Hematopoietic multipotent progenitor cell treated with erythropoietin and hydrocortisone succinate and interleukin-3 and kit ligand, for 17 days (in vitro differentiated cells): ENCODE results near the gene INSM2.

ENCODE experiments used
- DNase-seq: peaks from one replicate; pipeline ENCODE4 v3.0.0-alpha.2; 2015; ENCODE audit warnings: low spot score

Gene INSM2

DNA sequence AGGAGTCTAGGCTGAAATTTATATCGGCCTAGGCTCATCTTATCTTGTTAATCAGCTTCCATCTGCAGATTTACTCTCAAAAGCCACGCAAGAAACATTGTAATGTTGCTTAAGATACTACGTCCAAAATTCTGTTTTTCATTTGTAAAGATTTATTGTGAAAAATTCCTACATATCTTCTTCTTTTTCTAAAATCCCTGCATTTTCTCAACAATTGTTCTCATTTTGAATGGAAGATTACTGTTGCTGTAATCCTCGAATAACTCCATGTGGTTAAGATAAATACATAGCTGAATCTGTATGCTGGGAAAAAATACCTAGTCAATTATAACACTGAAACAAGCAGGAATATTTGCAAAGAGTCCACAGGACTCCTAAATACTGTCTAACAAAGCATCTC, 15.6 kb downstream of the INSM2 start:
- no peak for DNase-seq

DNA sequence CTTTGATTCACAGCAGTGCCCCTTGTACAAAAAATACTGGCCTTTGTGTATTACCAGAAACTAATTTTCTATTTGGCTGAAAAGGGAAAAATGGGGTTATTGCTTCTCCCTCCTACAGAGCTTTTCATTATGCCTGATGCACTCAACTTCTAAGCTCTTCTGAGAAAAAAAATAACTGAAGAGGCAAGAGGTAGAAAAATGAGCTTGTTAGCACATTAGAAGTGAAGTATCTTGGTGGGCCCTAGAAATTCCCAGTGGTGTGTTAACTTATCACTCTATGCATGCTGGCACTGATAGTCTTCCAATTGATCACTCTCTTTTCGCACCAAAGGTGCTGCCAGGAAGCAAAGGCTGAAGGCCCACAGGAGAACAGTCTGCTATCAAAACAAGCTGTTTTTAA, 17.1 kb downstream of the INSM2 start:
- no peak for DNase-seq

DNA sequence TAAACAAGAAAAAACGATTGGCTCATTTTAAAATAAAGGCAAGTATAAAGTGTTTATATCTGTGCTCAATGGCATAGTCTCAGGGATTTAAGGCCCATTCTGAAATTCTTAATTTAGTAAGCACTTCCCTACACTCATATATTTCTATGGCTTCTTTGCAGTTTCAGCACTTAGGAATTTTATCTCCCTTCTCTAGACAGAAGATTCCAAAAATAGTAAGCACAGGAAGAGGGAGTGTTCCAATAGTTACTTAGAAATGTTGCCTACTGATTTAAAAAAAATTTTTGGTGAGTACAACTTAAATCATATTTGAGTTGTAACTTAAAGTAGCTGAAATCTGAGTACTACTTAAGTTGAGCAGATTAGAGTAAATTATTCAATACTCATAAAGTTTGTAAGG, 19.8 kb downstream of the INSM2 start:
- DNase-seq, result no peak

DNA sequence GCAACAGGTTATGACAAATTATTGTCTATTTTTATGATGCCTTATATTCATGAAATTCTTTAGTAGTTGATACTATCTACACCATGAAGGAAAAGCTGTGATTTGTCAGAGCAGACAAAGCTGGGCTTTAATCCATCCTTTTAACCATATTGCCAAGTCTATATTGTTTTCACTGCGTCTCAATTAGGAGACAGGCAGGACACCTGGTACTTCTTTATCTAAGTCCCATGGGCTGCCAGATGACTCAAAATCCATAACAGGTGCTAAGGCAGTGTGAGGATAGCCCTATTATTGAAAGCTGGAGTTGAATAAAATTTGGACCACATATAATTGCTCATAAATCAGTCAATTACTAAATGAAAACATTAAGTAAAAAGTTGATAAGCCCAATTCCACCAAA, 22.6 kb downstream of the INSM2 start:
- DNase-seq, result no peak

DNA sequence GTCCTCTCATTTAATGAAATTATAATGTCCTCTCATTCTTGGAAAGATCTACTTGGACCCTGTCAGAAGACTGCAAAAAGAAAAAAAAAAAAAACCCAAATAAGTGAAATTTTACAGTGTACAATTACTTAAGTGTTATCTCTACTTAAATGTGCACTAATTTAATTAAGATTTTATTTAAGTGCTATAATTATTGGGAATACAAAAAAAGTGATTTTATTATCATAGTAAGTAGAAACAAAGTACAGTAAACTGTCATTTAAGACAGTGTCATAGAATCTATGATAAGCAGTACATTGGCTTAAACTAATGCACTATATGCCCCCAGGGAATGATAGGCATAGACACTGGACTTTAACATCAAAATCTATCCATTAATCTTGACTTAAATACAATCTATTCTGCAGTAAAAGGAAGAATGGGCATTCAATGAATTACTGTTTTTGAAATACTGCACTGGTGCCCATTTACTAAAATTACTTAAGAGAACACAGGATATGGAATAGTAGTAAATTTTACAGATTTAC, 23.3 kb downstream of the INSM2 start:
- no peak for DNase-seq

DNA sequence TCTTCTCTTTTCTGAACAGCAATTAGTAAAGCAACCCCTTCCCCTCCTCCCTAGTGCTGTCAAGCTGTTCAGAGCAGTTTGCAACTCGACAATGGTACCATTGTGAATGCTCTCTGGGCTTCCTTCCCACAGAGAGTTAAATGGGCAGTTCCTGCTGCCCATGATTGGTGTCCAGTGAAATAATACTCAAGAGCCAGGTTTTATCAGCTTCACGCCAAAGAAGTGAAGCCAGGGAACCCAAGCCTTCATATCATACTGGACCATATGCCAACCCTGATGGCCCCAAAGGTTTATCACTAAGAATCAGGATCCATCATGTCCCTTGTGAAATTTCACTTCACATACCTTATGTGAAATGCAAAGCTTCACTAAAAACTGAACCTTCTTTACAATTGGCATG, 24.7 kb downstream of the INSM2 start:
- no peak for DNase-seq

DNA sequence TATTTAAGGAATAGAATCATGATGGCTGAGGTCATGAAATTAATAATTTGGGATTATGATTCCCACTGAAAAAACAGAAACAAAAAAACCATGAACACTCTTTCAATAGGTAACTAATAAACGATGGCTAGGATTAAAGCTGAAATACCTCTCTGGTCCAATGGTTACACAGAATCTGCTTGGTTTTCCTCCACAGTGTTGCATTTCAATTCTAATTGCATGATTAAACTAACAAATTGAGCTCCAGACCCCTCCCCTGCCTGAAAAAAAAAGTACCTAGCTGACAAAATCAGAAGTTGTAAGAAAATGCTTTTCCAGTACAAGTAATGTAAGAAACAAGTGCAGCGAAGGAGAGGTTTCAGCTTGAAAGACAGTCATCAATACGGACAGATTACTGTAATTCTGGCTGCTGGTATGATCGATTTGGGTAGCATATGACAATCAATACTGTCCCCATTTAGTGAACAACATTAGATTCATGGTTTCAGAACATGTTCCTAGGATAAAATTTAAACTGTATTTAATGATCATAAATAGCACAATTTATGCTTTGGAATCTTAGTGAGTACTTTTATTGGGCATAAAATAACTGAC, 32.0 kb downstream of the INSM2 start:
- DNase-seq, result no peak

DNA sequence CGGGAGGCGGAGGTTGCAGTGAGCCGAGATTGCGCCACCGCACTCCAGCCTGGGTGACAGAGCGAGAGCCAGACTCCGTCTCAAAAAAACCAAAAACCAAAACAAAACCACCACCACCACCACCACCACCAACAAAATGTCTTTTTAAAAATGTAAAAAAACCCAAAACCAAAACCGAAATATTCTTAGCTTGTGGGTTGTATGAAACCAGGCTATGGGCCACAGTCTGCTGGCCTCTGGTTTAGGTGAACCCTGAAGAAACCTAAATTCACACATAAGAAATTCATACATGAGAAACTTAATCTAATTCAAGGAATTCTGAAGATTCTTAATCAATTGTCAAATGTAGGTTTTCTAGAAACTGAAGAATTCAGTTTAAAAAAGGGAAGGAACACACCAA, 37.6 kb downstream of the INSM2 start:
- no peak for DNase-seq

DNA sequence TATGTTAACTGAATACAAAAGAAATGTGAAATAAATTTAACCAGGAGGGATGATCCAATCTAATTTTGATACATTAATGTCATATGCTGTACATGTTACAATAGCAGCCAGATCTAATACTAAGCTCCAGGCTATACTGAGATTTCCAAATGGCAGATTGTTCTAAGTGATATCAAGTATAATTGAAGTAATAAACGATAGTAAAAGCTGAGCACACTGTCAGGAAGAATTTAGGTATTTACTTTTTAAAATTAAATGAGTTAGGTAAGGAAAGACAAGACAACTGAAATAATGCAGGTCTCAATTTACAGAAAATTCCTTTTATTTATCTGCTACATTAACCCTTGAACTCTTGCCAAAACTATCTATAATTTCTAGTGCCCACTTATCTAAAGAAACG, 39.9 kb downstream of the INSM2 start:
- no peak for DNase-seq

DNA sequence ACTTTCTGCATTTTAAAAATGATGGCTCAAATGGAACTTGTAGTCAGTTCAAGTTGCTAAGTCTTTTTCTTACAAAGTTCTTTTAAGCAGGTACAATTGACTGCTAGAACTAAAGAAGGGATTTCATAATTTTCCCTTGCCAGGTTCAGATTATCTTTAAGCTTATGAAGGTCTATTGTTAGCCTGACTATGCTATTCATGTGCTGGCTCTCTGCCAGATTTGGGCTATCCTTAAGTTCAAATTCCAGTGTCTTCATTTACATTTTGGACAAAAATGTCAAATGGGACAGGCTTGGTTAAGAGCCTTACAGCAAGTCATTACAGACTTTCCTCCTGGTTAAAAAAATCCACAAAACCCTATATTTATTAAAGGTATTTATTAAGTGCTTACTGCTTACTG, 42.3 kb downstream of the INSM2 start:
- DNase-seq, result no peak

DNA sequence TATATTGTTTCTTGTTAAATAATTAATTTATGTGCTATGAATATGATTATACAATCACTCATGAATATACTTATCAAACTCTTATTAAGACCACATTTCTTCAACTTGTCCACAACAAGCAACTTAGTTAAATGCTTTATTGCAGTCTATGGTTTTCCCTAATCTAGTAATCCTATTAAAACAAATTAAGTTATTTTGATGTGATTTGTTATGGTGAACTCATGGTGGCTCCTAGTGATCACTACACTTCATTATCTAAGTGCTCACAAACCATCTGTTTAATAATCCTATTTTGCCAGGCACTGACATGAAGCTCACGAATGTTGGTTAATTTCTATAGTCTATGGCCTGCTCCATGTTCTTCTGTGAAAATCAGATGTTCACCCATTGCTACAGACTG, 42.9 kb downstream of the INSM2 start:
- DNase-seq, result no peak

DNA sequence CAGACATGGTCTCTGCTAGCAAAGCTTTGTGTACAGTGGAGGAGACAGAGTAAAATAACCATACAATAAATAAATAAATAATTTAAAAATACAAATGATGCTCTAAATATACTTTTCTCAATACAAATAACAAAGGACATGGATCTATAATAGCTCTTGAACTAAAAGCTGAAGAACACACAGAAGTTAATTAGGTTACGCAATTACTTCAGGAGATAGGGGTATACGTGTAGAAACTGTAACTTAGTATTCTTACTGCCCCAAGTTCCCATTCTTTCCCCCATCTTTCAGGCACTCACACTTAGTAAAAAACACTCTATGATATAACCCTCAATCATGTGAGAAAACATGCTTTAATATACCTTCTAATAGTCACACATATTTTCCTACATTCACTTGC, 44.2 kb downstream of the INSM2 start:
- DNase-seq, result no peak

DNA sequence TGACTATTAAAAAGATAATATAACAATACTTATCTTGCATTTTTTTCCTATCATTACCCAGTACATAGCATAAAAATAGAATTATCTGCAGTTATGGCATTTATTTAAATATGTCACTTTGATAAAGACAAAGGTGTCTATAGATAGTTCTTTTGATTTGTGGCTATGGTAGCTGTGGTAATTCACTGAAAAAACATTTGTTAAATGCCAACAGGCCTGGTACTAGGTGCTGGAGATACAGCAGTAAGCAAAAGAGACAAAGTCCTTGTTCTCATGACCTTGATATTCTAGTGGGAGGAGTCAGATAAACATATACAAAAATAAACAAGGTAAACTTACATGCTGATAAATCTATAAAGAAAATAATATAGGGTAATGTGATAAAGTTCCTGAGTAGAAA, 44.7 kb downstream of the INSM2 start:
- DNase-seq, result no peak
